ENCODE data around the gene RANBP3.
"Not testable (repeated sequence)": the region's sequence is repeated elsewhere in the genome, so short reads cannot be mapped to it uniquely, and the experiment has no call there.

RANBP3 gene, protein sequence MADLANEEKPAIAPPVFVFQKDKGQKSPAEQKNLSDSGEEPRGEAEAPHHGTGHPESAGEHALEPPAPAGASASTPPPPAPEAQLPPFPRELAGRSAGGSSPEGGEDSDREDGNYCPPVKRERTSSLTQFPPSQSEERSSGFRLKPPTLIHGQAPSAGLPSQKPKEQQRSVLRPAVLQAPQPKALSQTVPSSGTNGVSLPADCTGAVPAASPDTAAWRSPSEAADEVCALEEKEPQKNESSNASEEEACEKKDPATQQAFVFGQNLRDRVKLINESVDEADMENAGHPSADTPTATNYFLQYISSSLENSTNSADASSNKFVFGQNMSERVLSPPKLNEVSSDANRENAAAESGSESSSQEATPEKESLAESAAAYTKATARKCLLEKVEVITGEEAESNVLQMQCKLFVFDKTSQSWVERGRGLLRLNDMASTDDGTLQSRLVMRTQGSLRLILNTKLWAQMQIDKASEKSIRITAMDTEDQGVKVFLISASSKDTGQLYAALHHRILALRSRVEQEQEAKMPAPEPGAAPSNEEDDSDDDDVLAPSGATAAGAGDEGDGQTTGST

GRCh38 chr19:5977785-5978605 is at the start of gene RANBP3:
TSS of gene RANBP3 (minus strand) at chr19:5978140. CDS start at chr19:5978082, 58 bp downstream.
- DNase-seq (ENCODE audit: extremely low read depth, low read depth), result peak; percentile 92
- peak within 1 kb of the TSS; percentile 82 for H3K4me3 ChIP-seq (replicated peaks; ENCODE audit: low read depth, low read length)
- no peak for TF ChIP-seq CTCF (IDR thresholded peaks at IDR 0.05; ENCODE audit: low read depth, low read length, missing control alignments)

GRCh38 chr19:6026390-6027227 is 48.7 kb upstream of the RANBP3 start:
- no peak overlapping the region for H3K4me3 ChIP-seq (replicated peaks; ENCODE audit: low read depth, low read length)
- no peak for TF ChIP-seq CTCF (IDR thresholded peaks at IDR 0.05; ENCODE audit: low read depth, low read length, missing control alignments)
- DNase-seq (ENCODE audit: extremely low read depth, low read depth), result no peak

DNA sequence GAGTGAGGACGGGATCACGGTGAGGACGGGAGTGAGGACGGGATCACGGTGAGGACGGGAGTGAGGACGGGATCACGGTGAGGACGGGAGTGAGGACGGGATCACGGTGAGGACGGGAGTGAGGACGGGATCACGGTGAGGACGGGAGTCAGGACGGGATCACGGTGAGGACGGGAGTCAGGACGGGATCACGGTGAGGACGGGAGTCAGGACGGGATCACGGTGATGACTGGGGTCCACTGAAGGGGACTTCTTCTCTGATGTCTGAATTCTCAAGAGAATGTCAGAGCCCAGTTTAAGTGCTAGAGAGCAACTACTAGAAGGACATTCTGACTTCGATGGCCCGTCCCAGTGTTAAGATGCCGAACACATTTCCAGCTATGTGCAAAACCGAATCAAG is 46.8 kb upstream of the RANBP3 start:
- not testable (repeated sequence) for DNase-seq (ENCODE audit: extremely low read depth, low read depth); H3K4me3 ChIP-seq (replicated peaks; ENCODE audit: low read depth, low read length)

- no peak overlapping the region for H3K4me3 ChIP-seq (replicated peaks; ENCODE audit: low read depth, low read length)
- no peak for DNase-seq (ENCODE audit: extremely low read depth, low read depth)
- no peak for TF ChIP-seq CTCF (IDR thresholded peaks at IDR 0.05; ENCODE audit: low read depth, low read length, missing control alignments)
Measured at GRCh38 chr19:6023936-6024335, 46.0 kb upstream of the RANBP3 start.

DNA sequence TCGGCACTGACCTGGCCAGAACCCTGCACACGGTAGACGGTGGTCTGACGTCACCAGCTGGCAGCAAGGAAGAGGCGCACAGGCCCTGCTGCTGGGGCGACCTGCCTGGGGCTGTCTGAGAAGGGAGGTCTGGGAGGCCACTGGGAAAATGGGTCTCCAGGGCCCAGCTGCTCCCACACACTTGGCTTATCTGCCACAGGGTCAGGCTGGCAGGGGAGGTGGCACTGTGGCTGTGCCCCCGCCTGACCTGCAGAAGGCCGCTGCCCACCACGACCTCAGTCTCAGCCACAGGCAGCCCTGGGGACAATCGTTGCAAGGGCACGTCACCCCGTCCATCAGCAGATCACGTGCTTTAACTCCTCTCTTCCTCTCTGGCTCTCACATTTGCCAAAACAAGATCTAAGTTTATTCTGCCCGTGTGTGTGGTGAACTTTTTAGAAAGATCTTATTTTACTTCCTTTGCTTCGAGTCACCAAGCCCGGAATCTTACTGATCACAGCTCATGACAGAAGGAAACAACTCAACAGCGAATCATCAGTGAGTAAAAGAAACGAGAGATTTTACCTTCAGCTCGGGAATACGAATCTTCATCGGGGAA is 45.2 kb upstream of the RANBP3 start:
- no peak for TF ChIP-seq CTCF (IDR thresholded peaks at IDR 0.05; ENCODE audit: low read depth, low read length, missing control alignments)
- DNase-seq (ENCODE audit: extremely low read depth, low read depth), result no peak
- no peak overlapping the region for H3K4me3 ChIP-seq (replicated peaks; ENCODE audit: low read depth, low read length)

DNA sequence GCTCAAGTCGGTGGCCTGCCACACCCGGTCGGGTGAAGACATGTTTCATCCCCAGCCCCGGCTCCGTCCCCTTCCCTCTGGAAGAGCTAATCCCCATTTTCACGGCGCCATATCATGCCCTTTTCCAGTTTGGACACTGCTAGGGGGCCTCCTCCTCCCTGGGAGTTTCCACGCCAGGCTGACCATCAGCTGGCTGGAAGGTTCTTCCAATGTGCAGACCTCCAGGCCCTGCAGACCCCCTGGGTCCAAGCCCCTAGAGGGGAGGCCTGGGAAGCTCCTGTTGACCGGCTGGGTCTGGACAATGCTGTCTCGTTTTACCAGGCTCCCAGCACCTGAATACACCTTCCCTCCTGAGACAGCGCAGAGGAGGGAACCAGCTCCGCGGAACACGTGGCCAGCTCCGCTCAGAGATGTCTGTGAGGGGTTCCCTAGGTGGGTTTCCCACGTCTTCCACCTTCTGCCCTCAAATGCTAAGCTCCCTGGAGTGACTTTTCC is 44.7 kb upstream of the RANBP3 start:
- TF ChIP-seq CTCF (IDR thresholded peaks at IDR 0.05; ENCODE audit: low read depth, low read length, missing control alignments), result no peak
- no peak overlapping the region for H3K4me3 ChIP-seq (replicated peaks; ENCODE audit: low read depth, low read length)
- no peak for DNase-seq (ENCODE audit: extremely low read depth, low read depth)
